GM12874 (cell line): ENCODE measurements around the gene ZFHX3.

Experiments
- CTCF ChIP-seq: IDR thresholded peaks from 2 replicates; pipeline ENCODE4 v1.5.1; 2011; ENCODE audit warnings: low read depth, mild to moderate bottlenecking, control low read depth, low read length, moderate library complexity; ENCODE audit not compliant: insufficient read depth

Gene ZFHX3

GRCh38 chr16:73033271-73033998 lies 14.5 kb downstream of the ZFHX3 start:
- TF ChIP-seq CTCF: no peak

GRCh38 chr16:73032541-73033270 lies 15.2 kb downstream of the ZFHX3 start:
- TF ChIP-seq CTCF: no peak

GRCh38 chr16:73031984-73032383 lies 15.9 kb downstream of the ZFHX3 start:
- TF ChIP-seq CTCF: no peak

- no peak for TF ChIP-seq CTCF
Measured at GRCh38 chr16:73031155-73031866, 16.6 kb downstream of the ZFHX3 start.

GRCh38 chr16:73028721-73029361 lies 19.1 kb downstream of the ZFHX3 start:
- no peak for TF ChIP-seq CTCF

GRCh38 chr16:73028263-73028662 lies 19.7 kb downstream of the ZFHX3 start:
- TF ChIP-seq CTCF: no peak

- no peak for TF ChIP-seq CTCF
Measured at GRCh38 chr16:73027685-73028111, 20.2 kb downstream of the ZFHX3 start.
